HCT116 (cell line): ENCODE results near the gene ABCA8. TPM values are rescaled to one million over a fixed set of nuclear protein-coding genes. Genes with fewer than 3 reads are reported as not detected.

Experiments used
- ATAC-seq: fragments of 200-7000 bp; cut with Tn5 transposase; 2 replicates; pipeline ENCODE4 v1.9.1; 2020; ENCODE audit warnings: mild to moderate bottlenecking, moderate library complexity
- BruUV-seq: library from RNA; stranded (reverse); fragments of 400-500 nt; replicated peaks from 2 replicates; lab custom pipeline; 2021; lab: Mats Ljungman, UMichigan
- CTCF ChIA-PET: fragments of 300-600 bp; sonication (Branson Sonifier 250); formaldehyde crosslinking; loops from one replicate; lab custom pipeline; 2021; ENCODE audit warnings: antibody characterized with exemption; lab: Charles Lee
- POLR2A ChIA-PET: fragments of 300-600, 350-600 bp; sonication (Branson Sonifier 250); formaldehyde crosslinking; loops from one replicate; lab custom pipeline; 2021; ENCODE audit warnings: antibody characterized with exemption; lab: Charles Lee
- RAD21 ChIA-PET, 2 experiments: fragments of 300-600 bp; sonication (Branson Sonifier 250); formaldehyde crosslinking; loops; one replicate each; lab custom pipeline; 2023; ENCODE audit warnings: low total read pairs in 2 of 2; ENCODE audit not compliant: uncharacterized antibody in 2 of 2, unreplicated experiment in 2 of 2, low non-redundant PET in 1 of 2; lab: Charles Lee
- DNase-seq: peaks from one replicate; pipeline ENCODE4 v3.0.0-alpha.2; 2010; ENCODE audit warnings: low read depth, low spot score
- H2AFZ ChIP-seq: fragments of 200-600 bp; shearing (Covaris generic), sonication (generic); 2 replicates; pipeline ENCODE4 v1.6.1; 2017; ENCODE audit warnings: low read depth, mixed run types, mixed read lengths, antibody characterized with exemption, low read length; ENCODE audit not compliant: poor library complexity, severe bottlenecking
- H3K27ac ChIP-seq: 2 replicates; pipeline ENCODE4 v1.5.1; 2012; ENCODE audit warnings: low read depth, low read length
- H3K27me3 ChIP-seq: fragments of 200-600 bp; sonication (generic); 2 replicates; pipeline ENCODE4 v1.6.1; 2016; ENCODE audit warnings: mixed run types, low read length, mixed read lengths; ENCODE audit not compliant: insufficient read depth
- H3K36me3 ChIP-seq, 2 experiments: fragments of 200-500 bp in 1 of 2; fragments of 200-600 bp in 1 of 2; sonication (Bioruptor generic) in 1 of 2; sonication (generic) in 1 of 2; 2 replicates each; pipeline versions ENCODE4 v1.5.1 to v1.6.1; 2014 to 2016; ENCODE audit warnings: low read length in 2 of 2, inconsistent platforms in 1 of 2, mixed read lengths in 1 of 2, mixed run types in 1 of 2; ENCODE audit not compliant: insufficient read depth in 2 of 2, control insufficient read depth in 1 of 2
- H3K4me1 ChIP-seq, 2 experiments: fragments of 200-600 bp in 1 of 2; sonication (generic) in 1 of 2; 2 replicates each; pipeline versions ENCODE4 v1.5.1 to v1.6.1; 2012 to 2017; ENCODE audit warnings: low read length in 2 of 2, inconsistent platforms in 1 of 2, mild to moderate bottlenecking in 1 of 2, mixed read lengths in 1 of 2, mixed run types in 1 of 2, moderate library complexity in 1 of 2; ENCODE audit not compliant: insufficient read depth in 2 of 2, control insufficient read depth in 1 of 2
- H3K4me2 ChIP-seq: fragments of 200-600 bp; sonication (generic); 2 replicates; pipeline ENCODE4 v1.6.1; 2017; ENCODE audit warnings: mixed run types, low read length, mixed read lengths
- H3K4me3 ChIP-seq, 2 experiments: fragments of 200-600 bp in 1 of 2; sonication (generic) in 1 of 2; replicated peaks in 1 of 2; 2 replicates each; pipeline ENCODE4 v1.5.1; 2011 to 2016; ENCODE audit warnings: low read length in 2 of 2, control low read depth in 1 of 2, low read depth in 1 of 2, mild to moderate bottlenecking in 1 of 2, mixed read lengths in 1 of 2, mixed run types in 1 of 2
- H3K79me2 ChIP-seq: fragments of 200-600 bp; sonication (generic); 2 replicates; pipeline ENCODE4 v1.6.1; 2017; ENCODE audit warnings: mild to moderate bottlenecking, mixed run types, low read length, moderate library complexity, mixed read lengths; ENCODE audit not compliant: insufficient read depth
- H3K9ac ChIP-seq: fragments of 200-600 bp; sonication (generic); 2 replicates; pipeline ENCODE4 v1.6.1; 2016; ENCODE audit warnings: low read length, mixed read lengths
- H3K9me2 ChIP-seq: fragments of 200-600 bp; sonication (generic), shearing (Covaris generic); 2 replicates; pipeline ENCODE4 v1.6.1; 2017; ENCODE audit warnings: mixed run types, mild to moderate bottlenecking, moderate library complexity; ENCODE audit not compliant: insufficient read depth
- H3K9me3 ChIP-seq, 2 experiments: fragments of 200-500 bp in 1 of 2; fragments of 200-600 bp in 1 of 2; sonication (Bioruptor generic) in 1 of 2; sonication (generic) in 1 of 2; 2 replicates each; pipeline ENCODE4 v1.6.1; 2014 to 2017; ENCODE audit warnings: low read length in 2 of 2, mixed read lengths in 2 of 2, inconsistent platforms in 1 of 2, low read depth in 1 of 2, mild to moderate bottlenecking in 1 of 2, mixed run types in 1 of 2, moderate library complexity in 1 of 2; ENCODE audit not compliant: control insufficient read depth in 1 of 2, insufficient read depth in 1 of 2
- H4K20me1 ChIP-seq: fragments of 200-600 bp; sonication (generic), shearing (Covaris generic); 2 replicates; pipeline ENCODE4 v1.6.1; 2017; ENCODE audit warnings: mixed run types, mild to moderate bottlenecking, moderate library complexity; ENCODE audit not compliant: insufficient read depth
- EGR1 ChIP-seq: IDR thresholded peaks from 2 replicates; pipeline ENCODE4 v1.6.1; 2012; ENCODE audit warnings: low read depth
- FOSL1 ChIP-seq: IDR thresholded peaks from 2 replicates; pipeline ENCODE4 v1.6.1; 2012; ENCODE audit warnings: low read depth
- JUND ChIP-seq: IDR thresholded peaks from 2 replicates; pipeline ENCODE4 v1.6.1; 2012
- MAX ChIP-seq: IDR thresholded peaks from 2 replicates; pipeline ENCODE4 v1.6.1; 2012
- POLR2A ChIP-seq: IDR thresholded peaks from 2 replicates; pipeline ENCODE4 v1.7.0; 2011; ENCODE audit warnings: borderline replicate concordance; ENCODE audit not compliant: insufficient read depth, insufficient read length; ENCODE audit errors: extremely low read depth
- RAD21 ChIP-seq: IDR thresholded peaks from 2 replicates; pipeline ENCODE4 v1.6.1; 2012; ENCODE audit warnings: low read depth, mild to moderate bottlenecking
- REST ChIP-seq: IDR thresholded peaks from 2 replicates; pipeline ENCODE4 v1.6.1; 2012; ENCODE audit warnings: low read depth
- SP1 ChIP-seq: IDR thresholded peaks from 2 replicates; pipeline ENCODE4 v1.6.1; 2012; ENCODE audit warnings: low read depth
- TCF7L2 ChIP-seq: IDR thresholded peaks from 2 replicates; pipeline ENCODE4 v1.7.0; 2011; ENCODE audit warnings: borderline replicate concordance, inconsistent platforms; ENCODE audit not compliant: insufficient read depth, insufficient read length; ENCODE audit errors: extremely low read depth
- ZFX ChIP-seq: fragments of 450-650 bp; IDR thresholded peaks from 2 replicates; pipeline ENCODE4 v1.6.1; 2017
- intact Hi-C: fragments of 100-400 bp; cut with micrococcal nuclease; formaldehyde crosslinking; loops from 2 replicates; pipeline ENCODE4 v1.10.0; 2022
- total RNA-seq: library from RNA; stranded (reverse); gene quantifications from one replicate; pipeline ENCODE4 v1.2.1, GENCODE V29; 2021; ENCODE audit not compliant: unreplicated experiment
- TF ChIP-seq, protein P1 (sequence below): IDR thresholded peaks from 2 replicates; pipeline ENCODE4 v1.6.1; 2011; ENCODE audit warnings: mild to moderate bottlenecking, low read length, moderate library complexity; ENCODE audit not compliant: insufficient replicate concordance; ENCODE audit errors: extremely low read depth

ABCA8 gene
- total RNA-seq, 1 experiment from 2014 or later: 0.44 TPM

DNA sequence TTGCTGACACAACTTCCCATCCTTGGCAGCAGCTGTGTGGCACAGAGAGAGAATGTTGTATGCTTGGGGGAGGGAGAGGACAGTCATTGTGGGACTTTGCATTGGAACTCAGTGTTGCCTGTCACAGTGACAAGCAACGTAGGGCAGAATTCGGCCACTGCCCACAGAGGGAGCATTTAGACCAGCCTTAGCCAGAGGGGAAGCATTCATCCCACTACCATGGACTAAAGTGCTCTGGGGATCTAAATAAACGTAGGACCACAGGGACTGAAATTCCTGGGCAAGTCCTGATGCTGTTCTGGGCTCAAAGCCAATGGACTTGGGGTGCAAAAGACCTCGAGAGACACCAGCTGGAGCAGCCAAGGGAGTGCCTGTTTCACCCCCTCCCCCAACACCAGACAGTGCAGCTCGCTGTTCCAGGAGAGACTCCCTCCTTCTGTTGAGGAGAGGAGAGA lies 44.9 kb downstream of the ABCA8 start:
- H3K27ac ChIP-seq: no peak overlapping the region
- H3K27me3 ChIP-seq: no peaks in the 10 kb centered on the region
- no peaks in the 10 kb centered on the region for H3K79me2 ChIP-seq
- intact Hi-C loops: no loop called here
- peak overlapping the region; percentile 96 for H2AFZ ChIP-seq
- BruUV-seq: no TSS peak
- no peaks in the 10 kb centered on the region for H3K9me3 ChIP-seq
- H3K9ac ChIP-seq: no peak overlapping the region
- POLR2A ChIA-PET: no interaction called here
- H3K36me3 ChIP-seq: no peaks in the 10 kb centered on the region
- ATAC-seq: no peak; the same call in 1 of the 2 replicates
- peaks cover 6 to 25% of the 10 kb centered on the region in 2 experiments; a peak in 3 of 4 replicates for H3K4me1 ChIP-seq
- no peaks in the 10 kb centered on the region for H3K9me2 ChIP-seq
- RAD21 ChIA-PET: no interaction called here
- CTCF ChIA-PET: interaction anchor here (3.2 to 4.4 kb wide), 2 partner anchors 134 to 138 kb away, joined by 21 to 38 read pairs; no protein-coding TSS in a partner anchor
- DNase-seq: no peak
- TF ChIP-seq RAD21 (0 out of 2 replicates have a peak, but pooled peaks have one; percentile 12), POLR2A (no peak), MAX (no peak)
- H3K4me2 ChIP-seq: no peak overlapping the region
- H3K4me3 ChIP-seq: no peak overlapping the region
- H4K20me1 ChIP-seq: no peaks in the 10 kb centered on the region

- RAD21 ChIA-PET: no interaction called here
- ATAC-seq (peak; percentile 68), DNase-seq (peak; percentile 80)
- Histone ChIP-seq H3K9me2 (no peaks in the 10 kb centered on the region), H3K4me2 (peak overlapping the region; percentile 59), H3K36me3 (no peaks in the 10 kb centered on the region), H3K4me1 (peaks cover 6 to 25% of the 10 kb centered on the region in 2 experiments; a peak in 3 of 4 replicates), H3K79me2 (no peaks in the 10 kb centered on the region), H3K9me3 (no peaks in the 10 kb centered on the region), H3K4me3 (peak overlapping the region in 1 of 2 experiments; percentile 4; a peak in 2 of 4 replicates), H3K9ac (peak overlapping the region; percentile 4; the same call in 1 of the 2 replicates), H3K27ac (peak overlapping the region; percentile 47; the same call in 1 of the 2 replicates), H3K27me3 (no peaks in the 10 kb centered on the region), H2AFZ (peak overlapping the region; percentile 96), H4K20me1 (no peaks in the 10 kb centered on the region)
- POLR2A ChIA-PET: interaction anchor here (0.8 to 1.4 kb wide), 3 partner anchors 9 to 67 kb away, joined by 3 to 7 read pairs (median 3); no protein-coding TSS in a partner anchor
- BruUV-seq: no TSS peak
- intact Hi-C loops: loop anchor here (5.0 kb wide), 2 partner anchors 63 to 117 kb away; no protein-coding TSS in a partner anchor
- CTCF ChIA-PET: interaction anchor here (0.6 to 4.4 kb wide), 10 partner anchors 9 to 338 kb away, joined by 3 to 47 read pairs (median 6); no protein-coding TSS in a partner anchor
- TF ChIP-seq, protein P1, sequence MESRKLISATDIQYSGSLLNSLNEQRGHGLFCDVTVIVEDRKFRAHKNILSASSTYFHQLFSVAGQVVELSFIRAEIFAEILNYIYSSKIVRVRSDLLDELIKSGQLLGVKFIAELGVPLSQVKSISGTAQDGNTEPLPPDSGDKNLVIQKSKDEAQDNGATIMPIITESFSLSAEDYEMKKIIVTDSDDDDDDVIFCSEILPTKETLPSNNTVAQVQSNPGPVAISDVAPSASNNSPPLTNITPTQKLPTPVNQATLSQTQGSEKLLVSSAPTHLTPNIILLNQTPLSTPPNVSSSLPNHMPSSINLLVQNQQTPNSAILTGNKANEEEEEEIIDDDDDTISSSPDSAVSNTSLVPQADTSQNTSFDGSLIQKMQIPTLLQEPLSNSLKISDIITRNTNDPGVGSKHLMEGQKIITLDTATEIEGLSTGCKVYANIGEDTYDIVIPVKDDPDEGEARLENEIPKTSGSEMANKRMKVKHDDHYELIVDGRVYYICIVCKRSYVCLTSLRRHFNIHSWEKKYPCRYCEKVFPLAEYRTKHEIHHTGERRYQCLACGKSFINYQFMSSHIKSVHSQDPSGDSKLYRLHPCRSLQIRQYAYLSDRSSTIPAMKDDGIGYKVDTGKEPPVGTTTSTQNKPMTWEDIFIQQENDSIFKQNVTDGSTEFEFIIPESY: no peak
- TF ChIP-seq ZFX: no peak
- peak; percentile 98 for TF ChIP-seq JUND
- peak; percentile 77 for TF ChIP-seq SP1
- TF ChIP-seq EGR1: peak; percentile 55; the same call in 1 of the 2 replicates
- peak; percentile 42 for TF ChIP-seq TCF7L2
- no peak for TF ChIP-seq REST
- no peak for TF ChIP-seq POLR2A
- TF ChIP-seq FOSL1: peak; percentile 98
Measured at GRCh38 chr17:68909066-68909465, 46.1 kb downstream of the ABCA8 start.
